ENCODE results near the gene SF3B1.
"Not testable (repeated sequence)": the region's sequence is repeated elsewhere in the genome, so short reads cannot be mapped to it uniquely, and the experiment has no call there.

Gene SF3B1

DNA sequence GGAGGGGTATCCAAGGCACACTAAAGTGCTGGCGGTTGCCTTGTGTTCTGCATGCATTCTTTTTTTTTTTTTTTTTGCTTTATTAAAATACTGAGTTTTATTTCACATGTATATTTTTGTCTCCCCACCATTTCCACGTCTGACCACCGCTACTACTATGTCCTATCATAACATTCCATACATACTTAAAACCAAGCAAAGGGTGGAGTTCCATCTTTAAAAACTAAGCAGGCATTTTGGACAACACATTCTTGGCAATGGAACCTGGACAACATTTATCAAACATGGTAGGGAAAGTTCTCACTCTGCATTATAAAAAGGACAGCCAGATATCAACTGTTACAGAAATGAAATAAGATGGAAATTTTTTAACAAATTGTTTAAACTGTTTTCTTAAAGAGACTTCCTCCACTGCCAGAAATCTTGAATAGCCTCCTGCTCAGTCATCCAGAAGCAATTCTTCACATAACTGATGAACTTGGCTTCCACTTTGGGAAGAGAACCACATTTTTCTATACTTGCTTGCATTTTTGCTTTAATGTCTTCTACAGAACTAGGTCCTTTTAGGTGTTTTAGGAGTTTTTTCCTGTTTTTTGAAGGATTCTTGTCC lies 55.4 kb downstream of the SF3B1 start:
- not testable (repeated sequence) for FAIRE-seq

DNA sequence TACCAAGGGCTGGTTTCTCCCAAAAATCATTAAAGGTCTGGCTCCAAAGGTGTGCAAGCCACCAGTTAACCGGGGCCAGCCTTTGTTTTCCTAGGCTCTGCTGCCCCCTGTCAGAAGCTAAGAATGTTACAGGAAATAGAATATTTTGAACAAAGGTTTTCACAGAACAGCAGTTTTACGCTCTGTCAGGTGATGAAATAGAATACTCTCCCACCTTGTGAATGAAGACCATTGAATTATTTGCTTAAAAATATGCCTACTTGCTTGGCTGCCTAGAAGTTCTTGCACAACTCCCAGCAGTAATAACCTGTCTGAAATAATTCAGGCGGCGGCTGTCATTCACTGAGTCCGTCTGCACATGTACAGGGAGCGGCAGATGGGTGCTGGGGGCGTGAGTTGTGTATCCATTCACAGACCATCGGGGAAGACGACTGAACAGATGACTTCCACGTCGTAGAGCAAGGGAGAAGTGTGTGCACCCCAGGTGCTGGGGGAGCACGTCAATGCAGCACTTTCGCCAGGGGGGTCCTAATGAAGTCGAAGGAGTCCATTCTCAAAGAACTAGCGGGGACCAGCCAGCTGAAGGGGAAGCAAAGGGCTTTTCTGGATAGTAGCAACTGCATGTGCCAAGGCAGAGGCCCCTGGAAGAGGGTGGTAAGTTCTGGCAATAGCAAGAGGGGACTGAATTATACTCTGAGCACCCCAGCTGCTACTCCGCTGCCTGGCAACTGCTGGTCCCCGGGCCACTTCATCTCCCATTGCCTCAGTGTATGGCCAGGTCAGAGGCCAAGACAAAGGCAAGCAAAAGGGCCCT lies 56.1 kb downstream of the SF3B1 start:
- FAIRE-seq = no peak

DNA sequence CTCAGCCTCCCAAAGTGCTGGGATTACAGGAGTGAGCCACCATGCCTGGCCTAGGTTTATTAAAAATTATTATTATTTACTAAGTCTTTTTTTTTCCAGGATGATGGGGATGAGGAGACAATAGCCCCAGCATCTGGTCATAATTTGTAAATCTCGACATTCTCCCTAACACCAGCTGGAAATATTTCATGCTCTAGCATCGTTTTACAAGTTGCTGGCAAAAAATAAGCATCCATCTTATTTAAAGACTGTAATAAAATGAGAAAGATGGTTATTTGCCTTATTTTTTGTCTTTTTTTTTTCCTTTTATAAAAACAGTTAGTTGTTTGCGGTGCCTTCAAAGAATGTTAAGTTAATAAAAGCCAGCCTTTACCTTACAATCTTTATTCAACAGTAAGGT lies 56.7 kb downstream of the SF3B1 start:
- no peak for FAIRE-seq

DNA sequence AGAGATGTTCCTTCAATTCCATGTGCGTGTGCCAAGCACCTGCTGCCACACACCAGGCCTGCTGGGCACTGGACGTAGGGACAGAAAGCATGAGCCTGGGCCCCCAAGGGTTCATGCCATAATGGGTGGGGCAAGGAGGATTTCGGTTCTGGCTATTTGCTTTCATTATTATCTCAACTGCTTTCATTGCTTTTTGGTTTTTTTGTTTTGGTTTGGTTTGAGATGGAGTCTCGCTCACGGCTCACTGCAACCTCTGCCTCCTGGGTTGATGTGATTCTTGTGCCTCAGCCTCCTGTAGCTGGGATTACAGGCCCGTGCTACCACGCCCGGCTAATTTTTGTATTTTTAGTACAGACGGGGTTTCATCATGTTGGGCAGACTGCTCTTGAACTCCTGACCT lies 57.2 kb downstream of the SF3B1 start:
- FAIRE-seq = no peak

GRCh38 chr2:197372592-197372991 lies 62.2 kb downstream of the SF3B1 start:
- no peak for FAIRE-seq

DNA sequence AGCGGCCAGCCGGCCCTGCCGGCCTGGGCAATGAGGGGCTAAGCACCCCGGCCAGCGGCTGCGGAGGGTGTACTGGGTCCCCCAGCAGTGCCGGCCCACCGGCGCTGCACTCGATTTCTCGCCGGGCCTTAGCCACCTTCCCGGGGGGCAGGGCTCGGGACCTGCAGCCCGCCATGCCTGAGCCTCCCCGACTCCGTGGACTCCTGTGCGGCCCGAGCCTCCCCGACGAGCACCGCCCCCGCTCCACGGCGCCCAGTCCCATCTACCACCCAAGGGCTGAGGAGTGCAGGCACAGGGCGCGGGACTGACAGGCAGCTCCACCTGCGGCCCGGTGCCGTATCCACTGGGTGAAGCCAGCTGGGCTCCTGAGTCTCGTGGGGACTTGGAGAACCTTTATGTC lies 64.2 kb downstream of the SF3B1 start:
- FAIRE-seq = not testable (repeated sequence)

DNA sequence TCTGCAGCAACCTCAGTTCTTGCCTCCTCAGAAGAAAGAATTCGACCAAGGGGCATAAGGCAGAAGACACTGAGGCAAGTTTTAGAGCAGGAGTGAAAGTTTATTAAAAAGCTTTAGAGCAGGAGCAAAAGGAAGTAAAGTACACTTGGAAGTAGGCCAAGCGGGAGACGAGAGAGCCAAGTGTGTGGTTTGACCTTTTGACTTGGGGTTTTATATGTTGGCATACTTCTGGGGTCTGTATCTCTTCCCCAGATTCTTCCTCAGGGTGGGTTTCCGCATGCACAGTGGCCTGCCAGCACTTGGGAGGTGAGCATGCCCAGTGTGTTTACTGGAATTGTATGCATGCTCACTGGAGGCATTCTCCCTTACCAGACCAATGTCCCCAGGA lies 64.9 kb downstream of the SF3B1 start:
- no peak for FAIRE-seq

DNA sequence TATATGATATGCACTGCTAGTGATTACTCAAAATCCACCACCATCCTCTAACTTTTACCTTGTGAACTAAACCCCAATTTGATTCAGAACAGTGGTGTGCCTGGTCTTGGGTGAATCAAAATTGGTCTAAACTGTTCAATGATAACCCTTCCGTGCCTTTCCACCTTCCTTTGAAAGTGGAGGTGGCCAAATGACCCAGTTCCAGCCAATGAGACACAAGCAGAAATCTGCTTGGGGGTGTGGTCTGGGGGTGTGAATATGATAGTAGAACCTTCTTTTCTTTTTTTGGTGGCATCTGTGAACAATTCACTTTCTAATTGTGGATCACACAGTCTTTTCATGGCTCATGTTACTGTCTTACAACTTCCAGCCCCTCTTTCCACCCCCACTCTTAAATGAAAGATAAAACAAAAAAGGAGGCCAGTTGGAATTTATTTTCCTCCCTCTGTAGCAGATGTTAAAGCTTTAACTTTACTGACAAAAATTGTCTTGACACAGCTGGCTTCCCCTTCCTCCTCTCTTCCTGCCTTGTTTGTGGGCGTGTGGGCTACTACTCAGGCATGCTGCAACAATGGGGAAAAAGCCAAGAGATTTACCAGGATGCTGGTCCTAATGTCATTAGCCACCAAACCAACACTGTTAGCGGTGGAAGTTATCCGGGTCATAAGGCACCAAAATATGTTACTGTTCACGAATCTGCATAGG lies 65.4 kb downstream of the SF3B1 start:
- FAIRE-seq = no peak

DNA sequence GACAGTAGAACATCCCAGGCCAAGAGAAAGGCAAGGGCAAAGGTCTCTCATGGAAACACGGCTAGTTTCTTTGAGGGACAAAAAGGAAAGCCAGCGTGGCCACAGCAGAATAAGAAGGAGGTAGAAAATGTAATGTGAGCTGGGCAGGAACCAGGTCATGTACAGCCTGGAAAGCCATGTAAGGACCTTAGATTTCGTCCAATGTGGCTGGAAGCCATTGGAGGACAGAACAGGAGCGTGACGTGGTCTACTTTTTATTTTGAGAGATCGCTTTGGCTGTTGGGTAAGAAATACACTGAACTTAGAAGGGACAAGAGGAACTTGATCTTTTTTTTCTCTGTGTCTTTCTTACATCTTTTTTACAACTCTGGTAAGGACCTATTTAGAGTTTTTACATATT lies 66.4 kb downstream of the SF3B1 start:
- FAIRE-seq = no peak

- no peak for FAIRE-seq
Observed at GRCh38 chr2:197363998-197364397, 70.8 kb downstream of the SF3B1 start.

- FAIRE-seq = no peak
Observed at GRCh38 chr2:197360744-197361156, 74.1 kb downstream of the SF3B1 start.

DNA sequence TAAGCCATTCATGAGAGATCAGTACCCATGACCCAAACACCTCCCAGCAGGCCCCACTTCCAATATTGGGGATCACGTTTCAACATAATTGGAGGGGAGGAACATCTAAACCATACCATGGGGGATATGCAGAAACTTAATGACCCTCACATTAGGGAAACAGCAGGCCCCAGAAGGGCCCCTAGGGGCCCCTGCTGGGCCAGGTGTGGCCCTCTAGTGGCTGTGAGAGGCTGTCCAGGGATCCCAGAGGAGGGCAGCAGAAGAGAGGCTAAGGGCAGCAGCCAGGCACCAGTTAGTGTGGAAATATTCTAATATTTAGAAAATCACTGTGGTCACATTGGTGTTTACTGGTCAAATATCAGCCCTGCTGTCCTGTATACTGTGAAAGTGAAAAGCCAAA lies 75.0 kb downstream of the SF3B1 start:
- FAIRE-seq = no peak

GRCh38 chr2:197358931-197359330 lies 75.9 kb downstream of the SF3B1 start:
- FAIRE-seq = no peak

DNA sequence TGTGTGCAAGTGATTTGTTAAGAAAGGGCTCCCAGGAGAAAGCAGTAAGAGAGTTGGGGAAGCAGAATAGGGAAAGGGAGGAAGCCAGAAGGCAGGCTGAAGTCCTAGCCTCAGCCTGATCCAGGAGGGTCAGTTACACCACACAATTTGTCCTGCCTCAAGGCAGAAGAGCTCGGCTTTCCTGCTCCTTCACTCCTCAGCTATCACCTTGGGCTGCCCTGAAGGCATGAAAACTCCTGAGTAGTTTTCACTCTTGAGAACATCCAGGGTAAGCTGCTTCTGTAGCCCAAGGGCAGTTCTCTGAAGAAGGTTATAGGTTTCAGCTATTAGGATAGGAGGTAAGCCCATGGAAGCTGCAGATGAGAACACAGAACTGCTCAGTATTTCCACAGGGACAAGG lies 76.8 kb downstream of the SF3B1 start:
- no peak for FAIRE-seq

GRCh38 chr2:197356136-197356535 lies 78.7 kb downstream of the SF3B1 start:
- no peak for FAIRE-seq

GRCh38 chr2:197354169-197354558 lies 80.7 kb downstream of the SF3B1 start:
- no peak for FAIRE-seq

- FAIRE-seq = peak; percentile 72
Observed at GRCh38 chr2:197353393-197354168, 81.2 kb downstream of the SF3B1 start.

- FAIRE-seq = no peak
Observed at GRCh38 chr2:197349699-197350098, 85.1 kb downstream of the SF3B1 start.

- FAIRE-seq = no peak
Observed at GRCh38 chr2:197348721-197349360, 86.0 kb downstream of the SF3B1 start.

- no peak for FAIRE-seq
Observed at GRCh38 chr2:197345846-197346370, 88.9 kb downstream of the SF3B1 start.

DNA sequence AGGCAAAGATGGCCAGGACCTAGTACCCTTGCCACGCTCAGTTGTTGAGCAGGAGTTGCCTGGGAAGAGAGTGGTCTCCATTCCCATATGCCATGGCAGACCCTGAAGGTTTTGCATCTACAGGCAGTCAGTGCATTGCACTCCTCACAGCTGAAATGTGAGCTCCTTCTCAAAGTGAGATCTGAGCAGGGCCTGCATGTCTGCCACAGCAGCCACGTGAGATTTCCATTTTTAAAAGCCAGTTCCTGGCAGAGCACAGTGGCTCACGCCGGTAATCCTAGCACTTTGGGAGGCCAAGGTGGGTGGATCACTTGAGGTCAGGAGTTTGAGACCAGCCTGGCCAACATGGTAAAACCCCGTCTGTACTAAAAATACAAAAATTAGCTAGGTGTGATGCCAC lies 90.9 kb downstream of the SF3B1 start:
- FAIRE-seq = not testable (repeated sequence)

GRCh38 chr2:197340591-197340990 lies 94.2 kb downstream of the SF3B1 start:
- FAIRE-seq = no peak
